HepG2 (cell line): Measurements from ENCODE around the gene INAFM1. TPM values are rescaled to one million over a fixed set of nuclear protein-coding genes. Genes with fewer than 3 reads are reported as not detected.

Experiments
- ATF2 ChIP-seq: sonication (generic); formaldehyde crosslinking; IDR thresholded peaks from 2 replicates; pipeline ENCODE4 v1.4.0; 2020; ENCODE audit warnings: missing genetic modification reagents
- DRAP1 ChIP-seq: IDR thresholded peaks from 2 replicates; pipeline ENCODE4 v1.6.1; 2016; ENCODE audit warnings: missing genetic modification reagents, missing compliant biosample characterization
- EHMT2 ChIP-seq: fragments of 200-600 bp; sonication (generic); IDR thresholded peaks from 2 replicates; pipeline ENCODE4 v1.7.0; 2017; ENCODE audit warnings: antibody characterized with exemption, low read depth, low read length, borderline replicate concordance
- IKZF4 ChIP-seq: sonication (generic); formaldehyde crosslinking; IDR thresholded peaks from 2 replicates; pipeline ENCODE4 v1.5.1; 2020; ENCODE audit warnings: borderline replicate concordance, mild to moderate bottlenecking, low read depth, missing genetic modification reagents; ENCODE audit errors: not compliant biosample characterization
- MIER2 ChIP-seq: IDR thresholded peaks from 2 replicates; pipeline ENCODE4 v1.6.1; 2016; ENCODE audit warnings: missing biosample characterization, missing genetic modification reagents
- NFKBIZ ChIP-seq: IDR thresholded peaks from 2 replicates; pipeline ENCODE4 v1.6.1; 2018; ENCODE audit warnings: missing genetic modification reagents, missing compliant biosample characterization
- PRDM10 ChIP-seq: sonication (generic); formaldehyde crosslinking; IDR thresholded peaks from 2 replicates; pipeline ENCODE4 v1.4.0; 2020; ENCODE audit warnings: low read depth, missing genetic modification reagents
- SALL2 ChIP-seq: sonication (generic); formaldehyde crosslinking; IDR thresholded peaks from 2 replicates; pipeline ENCODE4 v1.8.1; 2023; ENCODE audit warnings: mild to moderate bottlenecking, missing genetic modification reagents, inconsistent platforms
- THRA ChIP-seq: sonication (generic); formaldehyde crosslinking; IDR thresholded peaks from 2 replicates; pipeline ENCODE4 v1.4.0; 2020; ENCODE audit warnings: missing genetic modification reagents, borderline replicate concordance
- U2AF1 ChIP-seq: fragments of 200-400 bp; formaldehyde crosslinking; optimal IDR thresholded peaks from 2 replicates; pipeline ENCODE3; 2017; ENCODE audit warnings: mild to moderate bottlenecking, low read depth, low read length
- ZNF136 ChIP-seq: sonication (generic); formaldehyde crosslinking; IDR thresholded peaks from 2 replicates; pipeline ENCODE4 v1.8.1; 2022; ENCODE audit warnings: low read depth, mild to moderate bottlenecking, moderate library complexity, missing genetic modification reagents
- ZNF546 ChIP-seq: sonication (generic); formaldehyde crosslinking; conservative IDR thresholded peaks from 2 replicates; pipeline ENCODE4 v1.8.1; 2023; ENCODE audit warnings: mild to moderate bottlenecking, missing genetic modification reagents
- ZNF558 ChIP-seq: sonication (generic); formaldehyde crosslinking; IDR thresholded peaks from 2 replicates; pipeline ENCODE4 v1.9.0; 2022; ENCODE audit warnings: mild to moderate bottlenecking, missing genetic modification reagents, borderline replicate concordance
- ZNF567 ChIP-seq: sonication (generic); formaldehyde crosslinking; IDR thresholded peaks from 2 replicates; pipeline ENCODE4 v1.8.1; 2023; ENCODE audit warnings: mild to moderate bottlenecking, missing genetic modification reagents, borderline replicate concordance
- ZNF629 ChIP-seq: sonication (generic); formaldehyde crosslinking; conservative IDR thresholded peaks from 2 replicates; pipeline ENCODE4 v1.5.0; 2020; ENCODE audit warnings: missing genetic modification reagents
- ZNF687 ChIP-seq: sonication (generic); formaldehyde crosslinking; IDR thresholded peaks from 2 replicates; pipeline ENCODE4 v1.5.1; 2020; ENCODE audit warnings: mild to moderate bottlenecking, missing genetic modification reagents, moderate library complexity
- polyA plus RNA-seq, 8 experiments: library from polyadenylated mRNA; depleted of rRNA in 3 of 8; stranded (reverse) in 7 of 8; unstranded in 1 of 8; fragments of >200 nt; fragmentation: Illumina TruSeq in 4 of 8; extraction: Trizol in 4 of 8; gene quantifications; 2 replicates each; pipeline versions ENCODE4 v1.2.1 to v1.2.3, GENCODE V29; 2011 to 2016; ENCODE audit warnings: low read depth in 4 of 8, missing spikeins in 1 of 8, mixed read lengths in 1 of 8; ENCODE audit not compliant: insufficient read depth in 1 of 8
- total RNA-seq, 5 experiments: library from RNA; depleted of rRNA; stranded (reverse); fragments of >200 nt; fragmentation: Illumina TruSeq; extraction: Trizol; gene quantifications; 2 replicates each; pipeline ENCODE4 v1.2.3, GENCODE V29; 2016; ENCODE audit warnings: low read depth in 1 of 5

INAFM1 gene
- total and polyA plus RNA-seq, 2 of the 13 experiments (the other 11 are each of a cell fraction or from before 2014, with no cell fraction given) = 0.88 to 1.9 TPM

- TF ChIP-seq ZNF687 (CRISPR knock-in tag) (peak; percentile 25; the same call in 1 of the 2 replicates), DRAP1 (CRISPR knock-in tag) (peak; percentile 43; the same call in 1 of the 2 replicates), NFKBIZ (0 out of 2 replicates have a peak, but pooled peaks have one; percentile 69), ATF2 (CRISPR knock-in tag) (peak; percentile 96), U2AF1 (no peak), THRA (CRISPR knock-in tag) (peak; percentile 50; the same call in 1 of the 2 replicates), IKZF4 (no peak), ZNF546 (no peak), SALL2 (0 out of 2 replicates have a peak, but pooled peaks have one; percentile 37), EHMT2 (peak; percentile 48; the same call in 1 of the 2 replicates), PRDM10 (CRISPR knock-in tag) (peak; percentile 79; the same call in 1 of the 2 replicates), ZNF558 (no peak), ZNF567 (no peak), MIER2 (CRISPR knock-in tag) (no peak), ZNF136 (CRISPR knock-in tag) (0 out of 2 replicates have a peak, but pooled peaks have one; percentile 49), ZNF629 (CRISPR knock-in tag) (peak; percentile 46; the same call in 1 of the 2 replicates)
Observed at GRCh38 chr19:47315125-47315821, 40.6 kb downstream of the INAFM1 start (continued).
